CD8-positive, alpha-beta memory T cell (primary cell): ENCODE data around the gene HSPB7. TPM values are rescaled to one million over a fixed set of nuclear protein-coding genes. Genes with fewer than 3 reads are reported as not detected.

ENCODE experiments used
- polyA plus RNA-seq: library from polyadenylated mRNA; unstranded; fragments of 300-500 nt; fragmentation: Illumina TruSeq; gene quantifications from one replicate; pipeline ENCODE4 v1.2.3, GENCODE V29; 2021
- total RNA-seq, 2 experiments: library from RNA; stranded (reverse); gene quantifications; one replicate each; pipeline ENCODE4 v1.2.3, GENCODE V29; 2021

HSPB7 gene
- total and polyA plus RNA-seq, 3 experiments from 2014 or later: not detected

Other genes with a start within 250 kb of the HSPB7 start
- gene UQCRHL, start 210.4 kb downstream of the HSPB7 start, total RNA-seq: 1 to 10 TPM; 1.7 to 2.0 TPM
- gene UQCRHL, start 210.4 kb downstream of the HSPB7 start, polyA plus RNA-seq: 0.95 TPM
- gene SPEN, start 170.3 kb downstream of the HSPB7 start, total RNA-seq: 10 to 100 TPM; 63.1 to 66.3 TPM
- 35.6 TPM for gene SPEN, start 170.3 kb downstream of the HSPB7 start, polyA plus RNA-seq
- 10 to 100 TPM; 49.9 to 51.5 TPM for gene ZBTB17, start 41.9 kb downstream of the HSPB7 start, total RNA-seq
- gene ZBTB17, start 41.9 kb downstream of the HSPB7 start, polyA plus RNA-seq: 24.7 TPM
- not detected for gene SRARP, start 13.8 kb downstream of the HSPB7 start, total RNA-seq
- not detected for gene SRARP, start 13.8 kb downstream of the HSPB7 start, polyA plus RNA-seq
- not detected for gene CLCNKA, start 4.0 kb upstream of the HSPB7 start, total RNA-seq
- not detected for gene CLCNKA, start 4.0 kb upstream of the HSPB7 start, polyA plus RNA-seq
- gene CLCNKB, start 25.7 kb upstream of the HSPB7 start, total RNA-seq: not detected
- gene CLCNKB, start 25.7 kb upstream of the HSPB7 start, polyA plus RNA-seq: not detected
- gene FAM131C, start 55.6 kb upstream of the HSPB7 start, total RNA-seq: under 1 TPM; 0.62 to 0.66 TPM
- gene FAM131C, start 55.6 kb upstream of the HSPB7 start, polyA plus RNA-seq: not detected
- gene EPHA2, start 138.0 kb upstream of the HSPB7 start, total RNA-seq: not detected
- gene EPHA2, start 138.0 kb upstream of the HSPB7 start, polyA plus RNA-seq: not detected
- gene ARHGEF19, start 194.6 kb upstream of the HSPB7 start, total RNA-seq: 1 to 10 TPM; 6.8 to 7.8 TPM
- 12.7 TPM for gene ARHGEF19, start 194.6 kb upstream of the HSPB7 start, polyA plus RNA-seq
- gene CPLANE2, start 219.1 kb upstream of the HSPB7 start, total RNA-seq: 1 to 10 TPM; 5.2 to 5.6 TPM
- gene CPLANE2, start 219.1 kb upstream of the HSPB7 start, polyA plus RNA-seq: 2.6 TPM